Activated CD8-positive, alpha-beta T cell treated with anti-CD3 and anti-CD28 coated beads for 36 hours (primary cell): ENCODE data around the gene APRT. TPM values are rescaled to one million over a fixed set of nuclear protein-coding genes. Genes with fewer than 3 reads are reported as not detected.

Experiments used
- ATAC-seq: fragments of 200-7000 bp; cut with Tn5 transposase; one replicate; pipeline ENCODE4 v1.10.0; 2021; ENCODE audit warnings: mild to moderate bottlenecking, moderate library complexity
- CTCF ChIA-PET: fragments of 350-600 bp; sonication (Branson Sonifier 250); formaldehyde crosslinking; loops from one replicate; lab custom pipeline; 2021; ENCODE audit warnings: antibody characterized with exemption; lab: Charles Lee
- POLR2A ChIA-PET: fragments of 350-600 bp; sonication (Branson Sonifier 250); formaldehyde crosslinking; loops from one replicate; lab custom pipeline; 2021; ENCODE audit warnings: antibody characterized with exemption; lab: Charles Lee
- DNase-seq: peaks from one replicate; pipeline ENCODE4 v3.0.0-alpha.2; 2020
- H3K27ac Mint-ChIP-seq: one replicate; pipeline ENCODE4 v1.8.0; 2021; ENCODE audit warnings: mild to moderate bottlenecking, mixed read lengths
- H3K27me3 Mint-ChIP-seq: one replicate; pipeline ENCODE4 v1.8.0; 2021; ENCODE audit warnings: mixed read lengths
- H3K36me3 Mint-ChIP-seq: one replicate; pipeline ENCODE4 v1.8.0; 2021; ENCODE audit warnings: low read depth, mixed read lengths
- H3K4me1 Mint-ChIP-seq: one replicate; pipeline ENCODE4 v1.8.0; 2021; ENCODE audit warnings: low read depth, mixed read lengths
- H3K4me3 Mint-ChIP-seq: one replicate; pipeline ENCODE4 v1.8.0; 2021; ENCODE audit warnings: mild to moderate bottlenecking, moderate library complexity, mixed read lengths
- H3K9me3 Mint-ChIP-seq: one replicate; pipeline ENCODE4 v1.8.0; 2021; ENCODE audit warnings: mixed read lengths
- CTCF ChIP-seq: fragments of 200-600 bp; IDR thresholded peaks from one replicate; pipeline ENCODE4 v1.8.0; 2022; ENCODE audit warnings: antibody characterized with exemption, mild to moderate bottlenecking
- intact Hi-C: fragments of 100-400 bp; cut with micrococcal nuclease; formaldehyde crosslinking; loops from one replicate; pipeline ENCODE4 v1.10.0; 2022
- total RNA-seq, 2 experiments: library from RNA; stranded (reverse); gene quantifications; one replicate each; pipeline ENCODE4 v1.2.3, GENCODE V29; 2021

APRT gene
- total RNA-seq, 2 experiments from 2014 or later = 236 to 240 TPM

- TF ChIP-seq CTCF = no peak
- CTCF ChIA-PET = interaction anchor here (1.3 to 1.5 kb wide), 2 partner anchors 18 kb away, joined by 4 read pairs; partner anchors contain the start of genes GALNS and TRAPPC2L
- no peak overlapping the region for H3K27ac Mint-ChIP-seq
- H3K36me3 Mint-ChIP-seq = no peaks in the 10 kb centered on the region
- DNase-seq (no peak), ATAC-seq (no peak)
- intact Hi-C loops = loop anchor here (10.0 kb wide), 1 partner anchor 65 kb away; no protein-coding TSS in a partner anchor
- no peak overlapping the region for H3K4me3 Mint-ChIP-seq
- H3K27me3 Mint-ChIP-seq = no peaks in the 10 kb centered on the region
- POLR2A ChIA-PET = interaction anchor here (0.5 kb wide), 1 partner anchor 873 kb away, joined by 3 read pairs; no protein-coding TSS in a partner anchor
- no peaks in the 10 kb centered on the region for H3K4me1 Mint-ChIP-seq
- H3K9me3 Mint-ChIP-seq = no peaks in the 10 kb centered on the region
Observed at GRCh38 chr16:88839745-88840599, 28.2 kb upstream of the APRT start.

- POLR2A ChIA-PET = interaction anchor here (0.8 kb wide), 1 partner anchor 10 kb away, joined by 4 read pairs; no protein-coding TSS in a partner anchor
- H3K9me3 Mint-ChIP-seq = no peaks in the 10 kb centered on the region
Observed at GRCh38 chr16:88839026-88839529, 27.4 kb upstream of the APRT start.

DNA sequence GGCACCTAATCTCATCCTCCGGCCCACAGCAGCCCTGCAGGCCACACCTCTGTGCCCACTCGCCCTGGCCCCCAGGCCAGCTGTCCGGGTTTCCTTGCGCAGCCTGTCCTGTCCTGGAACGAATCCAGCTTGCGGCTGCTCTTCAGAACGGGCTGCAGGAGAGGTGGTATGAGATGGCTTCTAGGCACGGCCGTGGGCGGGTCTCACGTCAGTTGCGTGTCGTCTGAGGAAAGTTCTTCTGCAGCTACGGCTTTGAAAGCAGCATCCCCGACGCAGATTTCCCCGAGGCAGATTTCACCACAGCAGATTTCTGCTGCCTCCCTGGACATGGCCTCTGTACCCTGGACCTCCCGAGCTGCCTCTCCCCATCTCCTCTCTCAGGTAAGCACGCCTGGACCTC is 26.8 kb upstream of the APRT start:
- no peak for DNase-seq
- no peak overlapping the region for H3K27ac Mint-ChIP-seq
- H3K4me1 Mint-ChIP-seq = no peaks in the 10 kb centered on the region
- no peak for TF ChIP-seq CTCF
- POLR2A ChIA-PET = interaction anchor here (0.8 kb wide), 1 partner anchor 11 kb away, joined by 4 read pairs; no protein-coding TSS in a partner anchor
- no peaks in the 10 kb centered on the region for H3K27me3 Mint-ChIP-seq
- no peak overlapping the region for H3K4me3 Mint-ChIP-seq
- no peaks in the 10 kb centered on the region for H3K9me3 Mint-ChIP-seq
- CTCF ChIA-PET = interaction anchor here (1.3 kb wide), 1 partner anchor 19 kb away, joined by 4 read pairs; the partner anchor contains the start of genes GALNS and TRAPPC2L
- no peaks in the 10 kb centered on the region for H3K36me3 Mint-ChIP-seq
- intact Hi-C loops = no loop called here
- ATAC-seq = no peak

More at GRCh38 chr16:88839026-88839529, 27.4 kb upstream of the APRT start:
- H3K4me3 Mint-ChIP-seq = no peak overlapping the region
- intact Hi-C loops = no loop called here
- no peak overlapping the region for H3K27ac Mint-ChIP-seq
- TF ChIP-seq CTCF = no peak
- DNase-seq = no peak
- no peaks in the 10 kb centered on the region for H3K36me3 Mint-ChIP-seq
- H3K27me3 Mint-ChIP-seq = no peaks in the 10 kb centered on the region
- H3K4me1 Mint-ChIP-seq = no peaks in the 10 kb centered on the region
- no peak for ATAC-seq
- CTCF ChIA-PET = interaction anchor here (1.3 kb wide), 1 partner anchor 19 kb away, joined by 4 read pairs; the partner anchor contains the start of genes GALNS and TRAPPC2L

DNA sequence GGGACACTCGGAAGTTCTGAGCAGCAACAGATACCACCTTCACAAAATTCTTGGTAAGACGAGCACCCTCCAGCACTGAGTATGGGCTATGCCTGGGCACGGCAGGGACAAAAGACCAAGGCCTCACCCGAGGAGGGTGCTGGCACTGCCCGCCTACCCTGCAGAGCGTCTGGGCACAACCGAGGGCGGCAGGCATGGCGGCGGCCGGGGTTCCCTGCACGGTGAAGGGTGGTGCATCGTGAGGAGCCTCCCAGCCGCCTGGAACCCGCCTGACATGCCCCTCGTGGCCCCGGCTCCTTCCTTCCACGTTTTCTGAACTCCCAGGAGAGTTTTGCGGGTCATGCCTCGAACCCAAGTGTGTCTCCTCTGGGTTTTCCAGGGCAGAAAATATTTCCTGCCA is 26.1 kb upstream of the APRT start:
- ATAC-seq = no peak
- DNase-seq = no peak
- Mint-ChIP-seq H3K27me3 (no peaks in the 10 kb centered on the region), H3K4me1 (no peaks in the 10 kb centered on the region), H3K27ac (no peak overlapping the region), H3K9me3 (no peaks in the 10 kb centered on the region), H3K36me3 (no peaks in the 10 kb centered on the region), H3K4me3 (no peak overlapping the region)
- ChIA-PET POLR2A (no interaction called here), CTCF (no interaction called here)
- TF ChIP-seq CTCF = no peak
- intact Hi-C loops = no loop called here

- POLR2A ChIA-PET = no interaction called here
Observed at GRCh38 chr16:88836791-88837190, 25.1 kb upstream of the APRT start.

More at GRCh38 chr16:88836791-88837190, 25.1 kb upstream of the APRT start:
- no peak overlapping the region for H3K4me3 Mint-ChIP-seq
- H3K4me1 Mint-ChIP-seq = no peaks in the 10 kb centered on the region
- ATAC-seq (no peak), DNase-seq (no peak)
- no peaks in the 10 kb centered on the region for H3K9me3 Mint-ChIP-seq
- H3K36me3 Mint-ChIP-seq = no peaks in the 10 kb centered on the region
- H3K27me3 Mint-ChIP-seq = no peaks in the 10 kb centered on the region
- CTCF ChIA-PET = no interaction called here
- intact Hi-C loops = no loop called here
- TF ChIP-seq CTCF = no peak
- no peak overlapping the region for H3K27ac Mint-ChIP-seq
